ENCODE data around the gene CNTNAP5. TPM values are rescaled to one million over a fixed set of nuclear protein-coding genes. Genes with fewer than 3 reads are reported as not detected.

The CNTNAP5 gene
- total and polyA plus RNA-seq, 12 donors: 0.08 to 4.9 (median 0.96) TPM; not detected in 5

DNA sequence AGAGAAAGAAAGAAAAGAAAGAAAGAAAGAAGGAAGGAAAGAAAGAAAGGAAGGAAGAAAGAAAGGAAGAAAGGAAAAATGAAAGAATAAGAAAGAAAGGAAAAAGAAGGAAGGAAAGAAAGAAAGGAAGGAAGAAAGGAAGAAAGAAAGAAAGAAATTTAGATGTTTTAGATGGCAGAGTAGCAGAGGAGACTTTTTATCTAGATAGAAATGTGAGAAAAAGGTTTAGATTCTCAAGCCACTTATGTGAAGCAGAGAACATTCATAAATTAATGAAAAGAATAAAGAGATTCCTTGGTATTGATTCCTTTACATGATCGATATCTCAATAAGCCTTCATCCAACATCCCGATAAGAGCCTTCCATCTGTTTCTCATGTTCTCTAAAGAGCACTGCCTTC lies 513.5 kb downstream of the CNTNAP5 start:
- Histone ChIP-seq H3K9me3 (replicated peaks in 1 of 3) (no peaks in the 10 kb centered on the region), H3K4me3 (no peak overlapping the region), H3K36me3 (replicated peaks in 1 of 2) (no peaks in the 10 kb centered on the region), H3K4me1 (replicated peaks in 1 of 2) (no peaks in the 10 kb centered on the region), H3K27ac (no peak overlapping the region), H3K27me3 (no peaks in the 10 kb centered on the region)
- WGBS, 4 donors: 90 to 96% (median 93%) methylated on average over 2 of the region's 2 CpGs
- DNase-seq: no peak
- intact Hi-C loops (cut with DNase I): no loop called here
- TF ChIP-seq POLR2A (IDR thresholded peaks at IDR 0.05): no peak
- TF ChIP-seq, protein P1, sequence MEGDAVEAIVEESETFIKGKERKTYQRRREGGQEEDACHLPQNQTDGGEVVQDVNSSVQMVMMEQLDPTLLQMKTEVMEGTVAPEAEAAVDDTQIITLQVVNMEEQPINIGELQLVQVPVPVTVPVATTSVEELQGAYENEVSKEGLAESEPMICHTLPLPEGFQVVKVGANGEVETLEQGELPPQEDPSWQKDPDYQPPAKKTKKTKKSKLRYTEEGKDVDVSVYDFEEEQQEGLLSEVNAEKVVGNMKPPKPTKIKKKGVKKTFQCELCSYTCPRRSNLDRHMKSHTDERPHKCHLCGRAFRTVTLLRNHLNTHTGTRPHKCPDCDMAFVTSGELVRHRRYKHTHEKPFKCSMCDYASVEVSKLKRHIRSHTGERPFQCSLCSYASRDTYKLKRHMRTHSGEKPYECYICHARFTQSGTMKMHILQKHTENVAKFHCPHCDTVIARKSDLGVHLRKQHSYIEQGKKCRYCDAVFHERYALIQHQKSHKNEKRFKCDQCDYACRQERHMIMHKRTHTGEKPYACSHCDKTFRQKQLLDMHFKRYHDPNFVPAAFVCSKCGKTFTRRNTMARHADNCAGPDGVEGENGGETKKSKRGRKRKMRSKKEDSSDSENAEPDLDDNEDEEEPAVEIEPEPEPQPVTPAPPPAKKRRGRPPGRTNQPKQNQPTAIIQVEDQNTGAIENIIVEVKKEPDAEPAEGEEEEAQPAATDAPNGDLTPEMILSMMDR (IDR thresholded peaks at IDR 0.05): no peak

DNA sequence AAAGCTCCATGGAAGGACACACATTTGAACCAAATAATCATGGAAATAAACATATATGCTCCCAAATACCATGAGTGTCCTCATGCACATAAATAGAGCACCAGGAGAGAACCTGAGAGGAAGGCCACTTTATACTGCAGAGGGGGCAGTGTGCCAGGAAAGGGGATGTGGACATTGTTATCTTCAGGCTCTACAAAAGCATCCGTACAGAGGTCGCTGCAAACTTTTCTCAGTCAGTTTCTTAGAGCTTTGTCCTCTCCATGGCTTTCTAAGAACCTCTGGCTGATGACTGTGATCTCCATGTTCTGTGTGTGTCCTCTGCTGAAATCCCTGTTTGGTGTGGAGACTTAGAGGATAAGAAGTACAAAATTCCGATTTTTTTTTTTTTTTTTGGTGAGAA lies 515.7 kb downstream of the CNTNAP5 start:
- intact Hi-C loops (cut with DNase I): no loop called here
- DNase-seq: no peak
- Histone ChIP-seq H3K4me3 (no peak overlapping the region), H3K36me3 (replicated peaks in 1 of 2) (no peaks in the 10 kb centered on the region), H3K4me1 (replicated peaks in 1 of 2) (no peaks in the 10 kb centered on the region), H3K27ac (no peak overlapping the region), H3K27me3 (no peaks in the 10 kb centered on the region), H3K9me3 (replicated peaks in 1 of 3) (no peaks in the 10 kb centered on the region)
- 66 to 83% (median 66%) methylated on average over 3 of the region's 3 CpGs for WGBS, 4 donors
- TF ChIP-seq POLR2A (IDR thresholded peaks at IDR 0.05): no peak
- TF ChIP-seq, protein P1 (IDR thresholded peaks at IDR 0.05): no peak

DNA sequence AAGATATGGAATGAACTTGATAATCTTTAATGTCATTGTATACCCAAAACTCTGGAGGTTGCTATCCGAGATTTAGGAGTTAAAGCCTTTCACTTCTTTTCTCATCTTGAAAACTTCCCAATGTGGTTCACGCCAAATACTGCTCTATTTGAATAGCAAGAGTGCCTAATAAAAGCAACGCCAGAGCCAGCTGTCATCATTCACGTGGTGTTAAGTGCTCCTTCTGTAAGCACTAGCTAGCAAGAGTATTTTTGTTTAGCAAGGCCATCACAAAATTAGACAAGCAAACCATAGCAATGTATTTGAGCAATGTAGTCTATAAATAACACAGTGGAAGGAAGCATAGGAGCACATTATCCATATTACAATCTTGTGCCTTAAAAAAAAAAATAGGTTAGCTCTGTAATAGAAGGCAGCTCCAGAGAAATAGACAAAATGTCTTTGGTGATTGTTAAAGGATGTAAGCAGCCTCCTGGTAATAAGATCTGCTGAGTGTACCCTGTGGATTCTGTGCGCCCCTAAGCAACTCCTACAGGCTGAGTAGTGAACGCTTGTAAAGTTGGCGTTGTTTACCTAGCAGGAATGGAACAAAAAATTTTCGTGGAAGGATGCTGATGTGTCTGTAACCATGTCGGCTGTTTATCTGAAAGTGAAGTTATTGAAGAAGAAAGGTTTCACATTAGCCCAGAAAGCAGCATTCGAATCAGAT lies 518.0 kb downstream of the CNTNAP5 start:
- no peak for TF ChIP-seq POLR2A (IDR thresholded peaks at IDR 0.05)
- TF ChIP-seq, protein P1 (IDR thresholded peaks at IDR 0.05): no peak
- H3K36me3 ChIP-seq (replicated peaks in 1 of 2): no peaks in the 10 kb centered on the region
- H3K9me3 ChIP-seq (replicated peaks in 1 of 3): no peaks in the 10 kb centered on the region
- 63 to 74% (median 72%) methylated on average over 10 of the region's 10 CpGs for WGBS, 4 donors
- intact Hi-C loops (cut with DNase I): no loop called here
- H3K27ac ChIP-seq: no peak overlapping the region
- H3K27me3 ChIP-seq: no peaks in the 10 kb centered on the region
- H3K4me1 ChIP-seq (replicated peaks in 1 of 2): no peaks in the 10 kb centered on the region
- no peak overlapping the region for H3K4me3 ChIP-seq
- DNase-seq: no peak

DNA sequence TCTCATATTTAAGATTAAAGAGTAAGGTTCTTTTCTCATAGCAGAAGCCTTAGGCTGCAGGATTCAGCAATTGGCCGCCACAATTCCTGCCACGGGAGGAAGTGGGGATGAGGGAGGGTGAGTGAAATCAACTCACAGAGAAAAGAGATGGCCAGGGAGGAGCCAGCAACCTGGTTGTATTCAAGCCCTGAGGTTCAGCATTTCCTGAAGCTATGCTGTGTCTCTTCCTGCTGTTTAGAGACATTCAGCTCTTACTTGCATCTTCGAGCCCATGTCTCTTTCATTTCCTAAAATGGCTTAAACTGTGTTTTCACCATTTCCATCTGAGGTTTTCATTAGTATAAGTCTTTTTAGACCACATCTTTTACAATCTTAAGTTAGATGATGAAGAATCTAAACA lies 522.6 kb downstream of the CNTNAP5 start:
- Histone ChIP-seq H3K27me3 (no peaks in the 10 kb centered on the region), H3K27ac (no peak overlapping the region), H3K9me3 (replicated peaks in 1 of 3) (no peaks in the 10 kb centered on the region), H3K4me1 (replicated peaks in 1 of 2) (no peaks in the 10 kb centered on the region), H3K4me3 (no peak overlapping the region), H3K36me3 (replicated peaks in 1 of 2) (no peaks in the 10 kb centered on the region)
- TF ChIP-seq, protein P1 (IDR thresholded peaks at IDR 0.05): no peak
- TF ChIP-seq POLR2A (IDR thresholded peaks at IDR 0.05): no peak
- intact Hi-C loops (cut with DNase I): no loop called here
- 51 to 62% (median 60%) methylated on average over 3 of the region's 3 CpGs for WGBS, 4 donors
- no peak for DNase-seq
